NCI-H2107 treated with DMSO at 0.1 percent for 48 hours (cell line): ENCODE measurements around the gene GPBAR1.
"Not testable (repeated sequence)": the region's sequence is repeated elsewhere in the genome, so short reads cannot be mapped to it uniquely, and the experiment has no call there.

Experiments used
- DNase-seq: peaks from one replicate; lab custom pipeline; 2025; ENCODE audit not compliant: unreplicated experiment; lab: John Stamatoyannopoulos, UW

Gene GPBAR1

GRCh38 chr2:218266316-218266979 lies 5.6 kb downstream of the GPBAR1 start:
- DNase-seq: no peak

- DNase-seq: no peak
Measured at GRCh38 chr2:218267259-218267658, 6.4 kb downstream of the GPBAR1 start.

GRCh38 chr2:218269900-218270720 lies 9.3 kb downstream of the GPBAR1 start, which contains the start of the genes AAMP and PNKD:
Gene AAMP, minus strand, starts transcription at chr2:218270137. Its CDS starts 51 bp downstream, at chr2:218270086.
Gene PNKD, plus strand, starts transcription at chr2:218270519. Its CDS starts 17 bp downstream, at chr2:218270536.
- DNase-seq: peak; percentile 93

GRCh38 chr2:218270721-218271486 lies 10.1 kb downstream of the GPBAR1 start:
- DNase-seq: no peak

- DNase-seq: no peak
Measured at GRCh38 chr2:218271487-218271797, 10.6 kb downstream of the GPBAR1 start.

- DNase-seq: no peak
Measured at GRCh38 chr2:218271865-218272530, 11.2 kb downstream of the GPBAR1 start.

- peak; percentile 74 for DNase-seq
Measured at GRCh38 chr2:218272531-218273212, 11.9 kb downstream of the GPBAR1 start.

- not testable (repeated sequence) for DNase-seq
Measured at GRCh38 chr2:218273214-218273907, 12.5 kb downstream of the GPBAR1 start.

GRCh38 chr2:218273908-218274249 lies 13.1 kb downstream of the GPBAR1 start:
- DNase-seq: no peak

- DNase-seq: no peak
Measured at GRCh38 chr2:218274586-218274985, 13.8 kb downstream of the GPBAR1 start.

- no peak for DNase-seq
Measured at GRCh38 chr2:218275371-218276072, 14.7 kb downstream of the GPBAR1 start.

GRCh38 chr2:218276986-218277755 lies 16.4 kb downstream of the GPBAR1 start:
- no peak for DNase-seq

- DNase-seq: no peak
Measured at GRCh38 chr2:218277921-218278320, 17.1 kb downstream of the GPBAR1 start.

GRCh38 chr2:218278531-218279360 lies 17.9 kb downstream of the GPBAR1 start:
- DNase-seq: no peak

GRCh38 chr2:218280260-218280870 lies 19.6 kb downstream of the GPBAR1 start:
- no peak for DNase-seq

GRCh38 chr2:218281449-218281848 lies 20.6 kb downstream of the GPBAR1 start:
- DNase-seq: no peak
